SK-N-SH treated with all-trans-retinoic acid at 6 μM for 48 hours (cell line): ENCODE results near the gene TTLL6.

Experiments
- BACH2 ChIP-seq: fragments of 250-450 bp; sonication (Bioruptor Pico); IDR thresholded peaks from 2 replicates; pipeline ENCODE4 v1.9.0; 2021; ENCODE audit warnings: mild to moderate bottlenecking, borderline replicate concordance
- ESRRG ChIP-seq: fragments of 250-450 bp; sonication (Bioruptor Pico); IDR thresholded peaks from 2 replicates; pipeline ENCODE4 v1.6.1; 2021; ENCODE audit warnings: mild to moderate bottlenecking
- GLIS3 ChIP-seq: fragments of 250-450 bp; sonication (Bioruptor Pico); IDR thresholded peaks from 2 replicates; pipeline ENCODE4 v1.5.0; 2020; ENCODE audit warnings: mild to moderate bottlenecking, moderate library complexity
- SNAI2 ChIP-seq: fragments of 250-450 bp; sonication (Bioruptor Pico); IDR thresholded peaks from 2 replicates; pipeline ENCODE4 v1.5.0; 2020; ENCODE audit warnings: mild to moderate bottlenecking, moderate library complexity
- TCF4 ChIP-seq: fragments of 250-450 bp; sonication (Bioruptor Pico); IDR thresholded peaks from 2 replicates; pipeline ENCODE4 v1.8.0; 2021; ENCODE audit warnings: mild to moderate bottlenecking, moderate library complexity, borderline replicate concordance
- TOX ChIP-seq: fragments of 250-450 bp; sonication (Bioruptor Pico); IDR thresholded peaks from 2 replicates; pipeline ENCODE4 v1.8.0; 2021; ENCODE audit warnings: mild to moderate bottlenecking, moderate library complexity, borderline replicate concordance
- TSHZ2 ChIP-seq: fragments of 250-450 bp; sonication (Bioruptor Pico); IDR thresholded peaks from 2 replicates; pipeline ENCODE4 v1.5.0; 2020; ENCODE audit warnings: mild to moderate bottlenecking, moderate library complexity
- TF ChIP-seq, protein P1 (sequence below): fragments of 250-450 bp; sonication (Bioruptor Pico); IDR thresholded peaks from 2 replicates; pipeline ENCODE4 v1.8.0; 2021; ENCODE audit warnings: low read depth, mild to moderate bottlenecking, moderate library complexity, borderline replicate concordance
- TF ChIP-seq, protein P2 (sequence below): fragments of 250-450 bp; sonication (Bioruptor Pico); IDR thresholded peaks from 2 replicates; pipeline ENCODE4 v1.8.0; 2020; ENCODE audit warnings: mild to moderate bottlenecking, moderate library complexity, borderline replicate concordance

GRCh38 chr17:48799069-48799723, 17.8 kb downstream of the TTLL6 start:
- TF ChIP-seq ESRRG (CRISPR knock-in tag) (no peak), TCF4 (no peak), GLIS3 (no peak), TOX (no peak), BACH2 (CRISPR knock-in tag) (no peak), TSHZ2 (CRISPR knock-in tag) (no peak), SNAI2 (CRISPR knock-in tag) (no peak)
- TF ChIP-seq, protein P1, sequence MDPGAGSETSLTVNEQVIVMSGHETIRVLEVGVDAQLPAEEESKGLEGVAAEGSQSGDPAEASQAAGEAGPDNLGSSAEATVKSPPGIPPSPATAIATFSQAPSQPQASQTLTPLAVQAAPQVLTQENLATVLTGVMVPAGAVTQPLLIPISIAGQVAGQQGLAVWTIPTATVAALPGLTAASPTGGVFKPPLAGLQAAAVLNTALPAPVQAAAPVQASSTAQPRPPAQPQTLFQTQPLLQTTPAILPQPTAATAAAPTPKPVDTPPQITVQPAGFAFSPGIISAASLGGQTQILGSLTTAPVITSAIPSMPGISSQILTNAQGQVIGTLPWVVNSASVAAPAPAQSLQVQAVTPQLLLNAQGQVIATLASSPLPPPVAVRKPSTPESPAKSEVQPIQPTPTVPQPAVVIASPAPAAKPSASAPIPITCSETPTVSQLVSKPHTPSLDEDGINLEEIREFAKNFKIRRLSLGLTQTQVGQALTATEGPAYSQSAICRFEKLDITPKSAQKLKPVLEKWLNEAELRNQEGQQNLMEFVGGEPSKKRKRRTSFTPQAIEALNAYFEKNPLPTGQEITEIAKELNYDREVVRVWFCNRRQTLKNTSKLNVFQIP: no peak
- TF ChIP-seq, protein P2, sequence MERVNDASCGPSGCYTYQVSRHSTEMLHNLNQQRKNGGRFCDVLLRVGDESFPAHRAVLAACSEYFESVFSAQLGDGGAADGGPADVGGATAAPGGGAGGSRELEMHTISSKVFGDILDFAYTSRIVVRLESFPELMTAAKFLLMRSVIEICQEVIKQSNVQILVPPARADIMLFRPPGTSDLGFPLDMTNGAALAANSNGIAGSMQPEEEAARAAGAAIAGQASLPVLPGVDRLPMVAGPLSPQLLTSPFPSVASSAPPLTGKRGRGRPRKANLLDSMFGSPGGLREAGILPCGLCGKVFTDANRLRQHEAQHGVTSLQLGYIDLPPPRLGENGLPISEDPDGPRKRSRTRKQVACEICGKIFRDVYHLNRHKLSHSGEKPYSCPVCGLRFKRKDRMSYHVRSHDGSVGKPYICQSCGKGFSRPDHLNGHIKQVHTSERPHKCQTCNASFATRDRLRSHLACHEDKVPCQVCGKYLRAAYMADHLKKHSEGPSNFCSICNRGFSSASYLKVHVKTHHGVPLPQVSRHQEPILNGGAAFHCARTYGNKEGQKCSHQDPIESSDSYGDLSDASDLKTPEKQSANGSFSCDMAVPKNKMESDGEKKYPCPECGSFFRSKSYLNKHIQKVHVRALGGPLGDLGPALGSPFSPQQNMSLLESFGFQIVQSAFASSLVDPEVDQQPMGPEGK: no peak
